GM12874 (cell line): ENCODE results near the gene IVD.

Experiments
- CTCF ChIP-seq: IDR thresholded peaks from 2 replicates; pipeline ENCODE4 v1.5.1; 2011; ENCODE audit warnings: low read depth, mild to moderate bottlenecking, control low read depth, low read length, moderate library complexity; ENCODE audit not compliant: insufficient read depth

The IVD gene

GRCh38 chr15:40428185-40428584 lies 22.6 kb downstream of the IVD start:
- TF ChIP-seq CTCF = no peak

DNA sequence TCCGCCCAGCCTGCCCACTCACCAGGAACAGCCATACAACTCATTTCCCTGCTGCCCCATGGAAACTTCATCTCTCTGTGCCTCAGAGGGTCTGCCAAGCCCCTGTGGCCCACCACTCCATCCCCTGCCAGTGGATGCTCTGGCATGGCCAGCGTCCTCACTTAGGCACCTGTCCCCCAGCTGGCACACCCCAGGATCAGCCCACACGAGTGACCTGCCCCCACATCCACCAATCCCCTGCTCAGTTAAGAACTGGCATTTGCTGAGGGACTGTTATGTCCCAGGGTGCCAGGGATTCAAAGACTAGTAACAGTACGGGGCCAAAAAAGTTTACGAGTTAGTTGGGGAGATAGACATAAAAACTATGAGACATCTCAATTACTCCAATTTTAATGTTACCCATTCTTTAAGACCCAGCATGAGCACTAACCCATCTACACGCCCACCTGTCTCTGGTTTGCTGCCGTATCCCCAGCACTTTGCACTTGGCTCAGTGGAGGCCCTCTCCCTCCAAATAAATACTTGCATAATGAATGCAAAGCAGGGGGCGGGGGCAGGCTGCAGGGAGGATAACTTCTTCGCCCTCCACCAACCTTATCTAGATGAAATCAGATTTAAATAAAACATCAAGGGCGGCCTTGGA lies 23.6 kb downstream of the IVD start:
- no peak for TF ChIP-seq CTCF

- TF ChIP-seq CTCF = no peak
Observed at GRCh38 chr15:40430271-40430805, 24.7 kb downstream of the IVD start.

DNA sequence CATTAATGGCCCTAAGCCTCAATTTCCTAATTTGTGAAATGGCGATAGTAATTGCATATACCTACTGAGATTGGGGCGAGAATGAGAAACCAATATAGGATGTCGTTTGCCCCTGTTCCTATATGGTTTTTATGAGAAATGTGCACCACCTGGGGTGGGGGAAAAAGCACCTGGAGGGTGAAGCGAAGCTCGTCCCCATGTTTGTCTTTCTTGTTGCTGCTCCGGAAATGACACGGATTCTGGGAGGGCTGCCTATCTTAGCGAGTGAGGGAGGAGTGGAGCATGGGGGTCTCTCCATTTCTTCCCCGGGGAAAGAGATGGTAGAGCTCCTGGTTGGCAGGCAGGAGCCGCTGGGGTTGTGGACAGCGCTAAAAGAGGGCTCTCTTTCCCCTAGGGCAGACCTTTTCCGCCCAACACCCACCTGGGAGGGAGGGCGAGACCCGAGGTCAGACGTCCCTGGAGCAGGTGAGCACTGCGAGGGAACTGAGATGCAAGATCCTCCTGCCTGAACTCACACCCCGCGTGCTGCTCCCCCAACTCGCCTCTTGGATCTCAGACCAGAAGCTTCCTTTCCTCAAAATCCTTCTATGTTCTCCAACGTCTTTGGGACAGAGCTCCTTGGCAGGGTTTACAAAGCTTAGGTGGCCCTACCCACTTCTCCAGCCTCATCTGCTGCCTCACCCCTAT lies 29.6 kb downstream of the IVD start:
- TF ChIP-seq CTCF = no peak

- no peak for TF ChIP-seq CTCF
Observed at GRCh38 chr15:40435710-40436089, 30.1 kb downstream of the IVD start.

GRCh38 chr15:40436116-40436891 lies 30.7 kb downstream of the IVD start:
- TF ChIP-seq CTCF = no peak
